Kidney capillary endothelial cell (primary cell): ENCODE data around the gene CASKIN1.
A peak's percentile ranks its signal among the peaks of the same experiment; 100 is the strongest.
"Not testable (repeated sequence)": the region's sequence is repeated elsewhere in the genome, so short reads cannot be mapped to it uniquely, and the experiment has no call there.

ENCODE experiments used
- DNase-seq: peaks from one replicate; pipeline ENCODE4 v3.0.0-alpha.2; 2018; ENCODE audit warnings: low spot score

CASKIN1 gene

DNA sequence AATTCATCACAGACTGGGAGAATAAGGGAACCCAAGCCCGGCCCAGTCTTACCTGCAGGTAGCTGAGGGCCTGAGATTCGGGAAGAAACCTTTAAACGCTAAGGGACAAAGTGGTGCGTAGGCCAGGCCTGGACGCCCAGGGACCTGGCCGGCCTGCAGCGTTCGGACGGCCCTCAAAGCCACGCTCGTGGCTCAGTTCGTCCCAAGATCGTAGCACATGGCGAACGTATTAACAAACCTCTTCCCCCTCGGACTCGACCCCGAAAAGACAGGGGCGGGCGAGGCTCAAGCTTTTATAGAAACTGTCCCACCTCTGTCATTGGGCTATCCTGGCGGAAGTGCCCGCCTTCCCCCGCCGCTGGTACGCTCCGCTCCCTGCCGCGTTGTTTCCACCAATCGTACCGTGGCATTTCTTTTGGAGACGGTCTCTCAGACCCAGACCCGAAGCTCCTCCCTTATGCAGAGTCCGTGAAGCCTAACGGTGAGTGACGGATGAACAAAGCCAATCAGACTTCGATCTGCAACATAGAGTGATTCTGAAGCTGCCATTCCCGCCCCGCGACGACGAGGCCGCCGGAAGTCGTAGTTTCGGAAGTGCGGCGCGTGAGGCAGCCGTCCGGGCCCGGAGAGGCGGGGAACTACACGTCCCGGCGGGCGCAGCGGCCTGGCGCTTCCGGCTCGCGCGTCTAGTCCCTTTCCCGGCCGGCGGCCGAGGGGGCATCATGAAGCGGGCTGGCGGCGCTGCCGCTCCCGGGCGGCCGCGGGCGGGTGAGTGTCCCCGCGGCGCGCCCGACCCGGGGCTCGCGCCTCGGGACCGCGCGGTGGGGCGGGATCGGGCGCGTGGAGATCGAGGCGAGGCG lies 41.1 kb downstream of the CASKIN1 start, which contains the start of gene TRAF7:
Gene TRAF7 (plus strand): TSS at position 692 of the 860 bp plus-strand sequence. CDS start 8,139 bp downstream, outside the sequence.
- peak; percentile 100 for DNase-seq

DNA sequence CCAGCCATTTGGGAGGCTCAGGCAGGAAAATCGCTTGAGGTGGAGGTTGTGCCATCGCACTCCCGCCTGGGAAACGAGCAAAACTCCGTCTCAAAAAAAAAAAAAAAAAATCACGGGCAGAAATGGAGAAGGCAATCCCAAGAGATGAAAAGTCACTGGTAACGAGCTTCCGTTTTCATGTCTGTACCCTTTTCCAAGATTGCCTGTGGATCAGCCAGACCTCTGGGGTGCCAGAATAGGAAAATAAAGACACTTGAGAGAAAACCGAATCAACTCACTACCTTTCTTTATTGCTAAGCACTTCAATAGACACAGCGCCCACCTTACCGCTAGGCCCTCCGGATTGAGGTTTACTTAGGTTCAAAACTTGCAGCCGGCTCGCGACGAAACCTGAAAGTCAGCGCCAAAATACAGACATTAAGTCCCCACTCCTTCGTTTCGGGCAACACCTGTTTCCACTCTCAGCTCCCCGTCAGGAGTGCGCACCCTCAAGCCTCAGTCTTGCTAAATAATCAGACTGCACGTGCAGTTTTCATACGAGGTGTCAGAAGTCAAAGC lies 41.8 kb downstream of the CASKIN1 start:
- DNase-seq: peak; percentile 21

DNA sequence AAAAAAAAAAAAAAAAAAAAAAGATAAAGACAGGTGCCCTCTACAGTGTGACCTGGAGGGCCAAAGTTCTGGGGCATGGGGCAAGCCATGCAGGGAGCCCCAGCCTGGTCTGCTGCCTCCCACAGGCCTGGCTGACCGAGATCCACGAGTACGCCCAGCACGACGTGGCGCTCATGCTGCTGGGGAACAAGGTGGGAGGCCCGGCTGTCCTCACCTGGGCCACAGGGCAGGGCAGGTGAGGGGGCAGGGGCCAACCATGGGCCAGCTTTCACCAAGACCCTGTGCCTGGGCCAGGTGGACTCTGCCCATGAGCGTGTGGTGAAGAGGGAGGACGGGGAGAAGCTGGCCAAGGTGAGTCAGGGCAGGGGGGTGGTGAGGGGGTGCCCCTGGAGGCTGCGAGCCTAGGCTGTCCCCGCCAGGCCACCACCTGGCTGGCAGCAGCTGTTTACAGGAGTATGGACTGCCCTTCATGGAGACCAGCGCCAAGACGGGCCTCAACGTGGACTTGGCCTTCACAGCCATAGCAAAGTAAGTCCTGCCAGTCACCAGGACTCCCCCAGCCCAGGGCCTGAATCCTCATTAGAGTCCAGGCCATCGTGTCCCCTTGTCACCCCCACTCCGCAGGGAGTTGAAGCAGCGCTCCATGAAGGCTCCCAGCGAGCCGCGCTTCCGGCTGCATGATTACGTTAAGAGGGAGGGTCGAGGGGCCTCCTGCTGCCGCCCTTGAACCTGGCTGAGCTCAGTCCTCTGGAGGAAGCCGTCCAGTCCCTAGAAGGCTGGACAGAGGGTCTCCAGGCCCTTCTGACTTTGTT lies 43.5 kb downstream of the CASKIN1 start:
- no peak for DNase-seq

DNA sequence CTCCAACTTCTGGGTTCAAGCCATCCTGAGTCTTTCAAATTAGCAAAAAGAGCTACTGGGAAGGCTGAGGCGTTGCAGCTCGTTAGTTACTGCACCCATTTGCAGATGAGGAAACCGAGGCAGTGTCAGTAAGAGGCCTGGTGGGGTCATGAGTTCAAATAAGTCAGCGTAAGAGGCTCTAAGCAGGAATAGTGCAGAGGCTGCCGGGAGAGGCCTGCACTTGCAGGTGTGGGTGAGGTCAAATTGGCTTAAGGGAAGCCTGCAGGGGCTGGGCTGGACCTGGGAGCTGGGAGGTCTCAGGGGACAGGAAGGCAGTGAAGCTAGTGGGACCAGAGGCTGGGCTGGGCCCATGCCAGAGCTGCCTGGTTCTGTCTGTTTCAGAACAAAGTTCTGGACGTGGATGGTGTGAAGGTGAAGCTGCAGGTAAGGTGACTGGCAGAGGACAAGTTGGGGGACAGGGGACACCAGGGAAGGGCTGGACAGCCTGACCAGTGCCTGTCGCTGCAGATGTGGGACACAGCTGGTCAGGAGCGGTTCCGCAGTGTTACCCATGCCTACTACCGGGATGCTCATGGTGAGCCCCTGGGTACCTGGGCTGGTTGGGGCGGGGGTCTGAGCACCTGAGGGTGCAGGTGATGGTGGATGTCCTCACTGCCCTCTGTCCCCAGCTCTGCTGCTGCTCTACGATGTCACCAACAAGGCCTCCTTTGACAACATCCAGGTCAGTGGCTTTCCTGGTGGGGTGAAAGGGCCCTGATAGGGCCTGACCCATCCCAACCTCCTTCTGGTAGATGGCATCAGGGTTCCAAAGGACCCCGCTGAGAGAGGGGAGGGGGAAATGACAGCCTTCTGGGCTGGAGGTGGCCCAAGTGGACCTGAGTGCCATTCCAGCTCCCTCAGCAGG lies 45.0 kb downstream of the CASKIN1 start:
- no peak for DNase-seq

DNA sequence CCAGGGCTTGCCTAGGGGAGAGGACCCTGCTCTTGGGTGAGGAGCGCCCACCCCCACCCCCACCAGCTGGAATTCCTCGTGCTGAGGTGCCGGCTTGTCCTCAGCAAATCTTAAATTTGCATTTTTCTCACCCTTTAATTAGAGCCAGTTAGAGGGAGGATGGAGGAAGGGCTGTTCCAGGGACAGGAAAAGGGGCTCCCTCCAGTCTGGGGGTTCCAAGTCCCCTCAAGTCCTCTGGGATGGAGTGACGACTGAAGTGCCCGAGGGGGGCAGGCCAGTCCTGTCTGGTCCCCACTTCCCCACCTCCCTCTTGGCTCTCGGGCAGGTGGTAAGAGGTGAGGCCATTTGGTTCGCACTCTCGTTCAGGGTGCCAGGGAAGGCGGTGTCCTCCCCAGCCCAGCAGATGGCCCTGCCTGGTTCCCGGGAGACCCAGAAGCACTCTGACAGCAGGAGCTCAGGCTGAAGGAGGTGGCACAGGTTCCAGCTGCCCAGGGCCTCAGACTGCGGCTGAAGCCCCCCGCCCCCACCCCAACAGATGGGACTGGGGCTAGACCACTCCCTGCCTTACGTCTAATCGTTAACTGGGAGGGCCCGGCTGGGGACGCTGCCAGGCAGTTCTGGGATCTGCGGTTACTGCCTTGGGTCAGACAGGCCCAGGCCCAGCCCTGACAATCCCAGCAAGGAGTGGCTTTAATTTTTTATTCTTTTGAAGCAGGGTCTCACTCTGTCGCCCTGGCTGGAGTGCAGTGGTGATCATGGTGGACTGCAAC lies 45.8 kb downstream of the CASKIN1 start:
- DNase-seq: no peak

DNA sequence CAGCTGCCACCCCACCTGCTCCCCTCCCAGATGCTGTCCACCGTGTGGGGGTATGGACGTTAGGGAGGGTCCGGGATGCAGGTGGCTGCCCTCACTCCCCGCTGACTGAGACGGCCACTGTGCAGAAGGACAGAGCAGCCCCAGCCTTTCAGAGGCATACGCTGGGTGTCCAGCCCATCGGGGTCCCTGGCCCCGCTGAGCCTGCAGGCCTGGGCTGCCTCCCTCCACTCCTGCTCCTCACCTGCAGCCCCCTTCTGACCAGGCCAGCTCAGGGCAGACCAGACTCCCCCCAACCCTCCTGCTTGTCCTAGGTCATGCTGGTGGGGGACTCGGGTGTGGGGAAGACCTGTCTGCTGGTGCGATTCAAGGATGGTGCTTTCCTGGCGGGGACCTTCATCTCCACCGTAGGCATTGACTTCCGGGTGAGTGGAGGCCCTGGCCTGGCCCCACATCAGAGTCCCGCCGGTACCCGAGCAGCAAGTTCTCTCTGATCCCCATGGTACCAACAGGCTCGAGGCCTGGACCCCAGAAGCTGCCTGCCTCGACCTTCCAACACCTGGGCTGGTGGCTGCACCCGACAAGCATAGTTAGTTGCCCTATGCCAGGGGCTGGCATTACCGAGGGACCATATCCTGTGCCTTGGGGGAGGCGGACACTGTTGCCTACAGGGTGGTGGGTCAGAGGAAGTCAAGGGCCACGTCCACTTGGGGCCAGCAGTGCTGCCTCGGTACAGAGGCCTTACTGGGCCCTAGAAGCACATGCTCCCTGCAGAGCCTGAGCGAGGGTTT lies 46.6 kb downstream of the CASKIN1 start:
- no peak for DNase-seq

DNA sequence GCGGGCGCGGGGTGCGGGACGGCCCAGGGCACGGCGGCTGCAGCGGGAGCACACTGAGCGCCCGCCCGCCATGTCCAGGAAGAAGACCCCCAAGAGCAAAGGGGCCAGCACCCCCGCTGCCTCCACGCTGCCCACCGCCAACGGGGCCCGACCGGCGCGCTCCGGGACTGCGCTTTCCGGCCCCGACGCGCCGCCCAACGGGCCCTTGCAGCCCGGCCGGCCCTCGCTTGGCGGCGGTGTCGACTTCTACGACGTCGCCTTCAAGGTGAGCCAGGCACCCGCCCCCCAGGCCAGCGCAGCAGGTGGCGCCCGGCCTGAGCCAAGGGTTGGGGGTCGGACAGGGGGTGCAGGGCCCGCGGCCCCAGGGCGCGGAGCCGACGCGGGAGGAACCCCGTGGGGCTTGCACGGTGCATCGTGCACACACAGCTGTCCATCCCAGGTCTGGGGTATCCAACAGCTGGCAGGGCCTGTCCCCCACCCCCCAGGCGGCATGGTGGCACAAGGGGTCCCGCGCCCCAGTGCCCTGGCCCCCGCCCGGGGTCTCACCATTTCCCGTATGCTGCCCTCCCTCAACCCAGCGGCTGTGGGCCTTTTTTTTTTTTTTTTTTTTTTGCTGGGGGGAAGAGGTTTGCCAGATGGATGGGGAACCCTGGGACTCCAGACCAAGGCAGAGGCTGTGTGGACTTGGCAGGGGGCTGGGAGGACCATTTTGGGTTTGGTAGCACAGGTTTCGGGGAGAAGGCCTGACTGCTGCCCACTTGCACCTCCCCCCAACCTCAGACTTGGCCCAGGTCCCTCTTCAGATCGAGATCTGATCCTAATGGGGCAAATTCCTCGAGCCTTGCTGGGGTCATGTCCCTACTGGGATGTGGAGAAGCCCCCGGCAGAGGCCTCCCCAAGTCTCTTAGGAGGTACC lies 47.4 kb downstream of the CASKIN1 start:
- DNase-seq: no peak

GRCh38 chr16:2147981-2148671 lies 48.3 kb downstream of the CASKIN1 start, which contains the start of gene RAB26:
Gene RAB26 (plus strand): TSS chr16:2148625. CDS start chr16:2148784, 159 bp downstream.
- DNase-seq: no peak

DNA sequence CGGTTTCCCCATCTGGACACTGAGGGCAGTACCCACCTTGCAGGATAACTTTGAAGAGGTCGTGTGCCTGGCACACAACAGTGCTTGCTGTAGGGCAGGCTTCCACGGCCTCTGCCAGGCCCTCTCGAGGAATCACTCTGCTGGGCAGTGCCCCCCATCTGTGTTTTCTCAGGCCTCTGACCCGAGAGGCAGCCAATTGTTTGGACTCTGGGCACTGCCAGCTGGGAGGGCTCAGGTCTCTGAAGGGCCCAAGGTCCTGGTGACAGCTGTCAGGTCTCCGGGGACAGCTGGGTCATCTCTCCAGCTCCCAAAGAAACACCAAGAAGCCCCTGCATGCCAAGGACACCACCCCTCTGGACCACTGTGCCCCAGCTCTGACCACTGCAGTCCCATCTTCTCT lies 49.0 kb downstream of the CASKIN1 start:
- DNase-seq: no peak

GRCh38 chr16:2145843-2146242 lies 50.6 kb downstream of the CASKIN1 start:
- no peak for DNase-seq

- DNase-seq: no peak
Observed at GRCh38 chr16:2143878-2144485, 52.4 kb downstream of the CASKIN1 start.

GRCh38 chr16:2142942-2143877 lies 53.2 kb downstream of the CASKIN1 start:
- DNase-seq: no peak

- DNase-seq: peak; percentile 75
Observed at GRCh38 chr16:2135770-2136490, 60.5 kb downstream of the CASKIN1 start, which contains the start of gene PKD1. Gene PKD1 (minus strand): TSS chr16:2135898. CDS start chr16:2135689, 209 bp downstream.

- DNase-seq: not testable (repeated sequence)
Observed at GRCh38 chr16:2135071-2135470, 61.3 kb downstream of the CASKIN1 start.

- DNase-seq: not testable (repeated sequence)
Observed at GRCh38 chr16:2133797-2134196, 62.6 kb downstream of the CASKIN1 start.
